Chondrocyte (in vitro differentiated cells): Measurements from ENCODE around the gene PPIP5K1. TPM values are rescaled to one million over a fixed set of nuclear protein-coding genes. Genes with fewer than 3 reads are reported as not detected.
A peak's percentile ranks its signal among the peaks of the same experiment; 100 is the strongest.

Source experiments
- DNase-seq: peaks from one replicate; pipeline ENCODE4 v3.0.0; 2021; ENCODE audit warnings: mixed read lengths, low spot score
- H3K27ac Mint-ChIP-seq: one replicate; pipeline ENCODE4 v1.8.0; 2021; ENCODE audit warnings: mild to moderate bottlenecking, moderate library complexity, mixed read lengths; ENCODE audit not compliant: unreplicated experiment
- H3K27me3 Mint-ChIP-seq: 2 replicates; pipeline ENCODE4 v1.8.0; 2021; ENCODE audit warnings: low read depth, mixed read lengths
- H3K36me3 Mint-ChIP-seq: 2 replicates; pipeline ENCODE4 v1.8.0; 2021; ENCODE audit warnings: low read depth, mixed read lengths
- H3K4me1 Mint-ChIP-seq: 2 replicates; pipeline ENCODE4 v1.8.0; 2021; ENCODE audit warnings: low read depth, mild to moderate bottlenecking, mixed read lengths
- H3K4me3 Mint-ChIP-seq: one replicate; pipeline ENCODE4 v1.8.0; 2021; ENCODE audit warnings: mild to moderate bottlenecking, moderate library complexity, mixed read lengths; ENCODE audit not compliant: unreplicated experiment
- H3K9me3 Mint-ChIP-seq: 2 replicates; pipeline ENCODE4 v1.8.0; 2021; ENCODE audit warnings: low read depth, mixed read lengths
- CTCF ChIP-seq: fragments of 200-600 bp; sonication (generic); IDR thresholded peaks from 2 replicates; pipeline ENCODE4 v1.5.0; 2021; ENCODE audit warnings: antibody characterized with exemption, mild to moderate bottlenecking, moderate library complexity
- total RNA-seq: library from RNA; stranded (reverse); gene quantifications from 3 replicates; pipeline ENCODE4 v1.2.1, GENCODE V29; 2021

PPIP5K1 gene
- total RNA-seq, 1 donor from 2014 or later, result 31.6 TPM

- no peaks in the 10 kb centered on the region for H3K9me3 Mint-ChIP-seq
- no peaks in the 10 kb centered on the region for H3K27me3 Mint-ChIP-seq
- peak; percentile 76 for TF ChIP-seq CTCF
- H3K4me3 Mint-ChIP-seq, result peak overlapping the region; percentile 88
- DNase-seq, result peak; percentile 99
- H3K4me1 Mint-ChIP-seq, result peaks cover 56% of the 10 kb centered on the region
- peak overlapping the region; percentile 97 for H3K27ac Mint-ChIP-seq
- H3K36me3 Mint-ChIP-seq, result no peaks in the 10 kb centered on the region
These were observed 79.6 kb downstream of the PPIP5K1 start for GRCh38 chr15:43510200-43511011.

- Mint-ChIP-seq H3K36me3 (no peaks in the 10 kb centered on the region), H3K27ac (peak overlapping the region; percentile 97), H3K9me3 (no peaks in the 10 kb centered on the region), H3K27me3 (no peaks in the 10 kb centered on the region), H3K4me3 (peak overlapping the region; percentile 88), H3K4me1 (peaks cover 58% of the 10 kb centered on the region)
- no peak for TF ChIP-seq CTCF
- no peak for DNase-seq
These were observed 80.3 kb downstream of the PPIP5K1 start for GRCh38 chr15:43509660-43510199.

GRCh38 chr15:43508991-43509659 lies 80.9 kb downstream of the PPIP5K1 start:
- DNase-seq, result no peak
- Mint-ChIP-seq H3K4me1 (peaks cover 52% of the 10 kb centered on the region), H3K36me3 (no peaks in the 10 kb centered on the region), H3K27me3 (no peaks in the 10 kb centered on the region), H3K4me3 (peak overlapping the region; percentile 88), H3K27ac (peak overlapping the region; percentile 97), H3K9me3 (no peaks in the 10 kb centered on the region)
- TF ChIP-seq CTCF, result no peak

- no peaks in the 10 kb centered on the region for H3K9me3 Mint-ChIP-seq
- peak overlapping the region; percentile 22 for H3K27ac Mint-ChIP-seq
- no peak for DNase-seq
- H3K4me3 Mint-ChIP-seq, result no peak overlapping the region
- no peak for TF ChIP-seq CTCF
- peaks cover 45% of the 10 kb centered on the region for H3K4me1 Mint-ChIP-seq
- no peaks in the 10 kb centered on the region for H3K27me3 Mint-ChIP-seq
- no peaks in the 10 kb centered on the region for H3K36me3 Mint-ChIP-seq
These were observed 81.6 kb downstream of the PPIP5K1 start for GRCh38 chr15:43508421-43508820.

GRCh38 chr15:43505738-43506137 lies 84.3 kb downstream of the PPIP5K1 start:
- DNase-seq, result no peak
- Mint-ChIP-seq H3K36me3 (no peaks in the 10 kb centered on the region), H3K27ac (peak overlapping the region; percentile 89), H3K4me1 (peaks cover 37% of the 10 kb centered on the region), H3K27me3 (no peaks in the 10 kb centered on the region), H3K4me3 (no peak overlapping the region), H3K9me3 (no peaks in the 10 kb centered on the region)
- TF ChIP-seq CTCF, result no peak
